Thoracic aorta (tissue), 2 donors: Measurements from ENCODE around the gene LUZP1. TPM values are rescaled to one million over a fixed set of nuclear protein-coding genes. Genes with fewer than 3 reads are reported as not detected.

Source experiments
- ATAC-seq: fragments of 150-250 bp; one replicate; pipeline ENCODE4 v1.8.0; 2017; ENCODE audit warnings: low read depth; ENCODE audit not compliant: insufficient number of reproducible peaks, low FRiP score
- DNase-seq: peaks from one replicate; pipeline ENCODE4 v3.0.0-alpha.2; 2020; ENCODE audit warnings: low spot score
- H3K27ac ChIP-seq, 2 donors: fragments of 200-600 bp; sonication (generic); 1 replicate in 1 of 2; 2 replicates in 1 of 2; pipeline ENCODE4 v1.5.1; 2016; ENCODE audit warnings: mild to moderate bottlenecking in 2 of 2, moderate library complexity in 2 of 2
- H3K27me3 ChIP-seq: fragments of 200-600 bp; sonication (generic); replicated peaks from 2 replicates; pipeline ENCODE4 v1.6.0; 2016; ENCODE audit warnings: mild to moderate bottlenecking; ENCODE audit not compliant: insufficient read depth
- H3K36me3 ChIP-seq: fragments of 200-600 bp; sonication (generic); one replicate; pipeline ENCODE4 v1.5.1; 2016
- H3K4me1 ChIP-seq, 2 donors: fragments of 200-600 bp; sonication (generic); 1 replicate in 1 of 2; 2 replicates in 1 of 2; pipeline versions ENCODE4 v1.5.1 to v1.6.0; 2016; ENCODE audit warnings: low read depth in 2 of 2, mild to moderate bottlenecking in 1 of 2; ENCODE audit not compliant: control insufficient read depth in 1 of 2
- H3K4me3 ChIP-seq: fragments of 200-600 bp; sonication (generic); 2 replicates; pipeline ENCODE4 v1.5.1; 2016; ENCODE audit warnings: mild to moderate bottlenecking
- H3K9me3 ChIP-seq: fragments of 200-600 bp; sonication (generic); 2 replicates; pipeline ENCODE4 v1.5.1; 2016
- total RNA-seq, 2 donors: library from RNA; depleted of rRNA; stranded (reverse); fragments of >200 nt; gene quantifications; one replicate each; pipeline versions ENCODE4 v1.1.0 to v1.2.3, GENCODE V29; 2016
- TF ChIP-seq, protein P1 (sequence below): fragments of 200-600 bp; sonication (generic); IDR thresholded peaks from one replicate; pipeline ENCODE4 v1.5.1; 2019; ENCODE audit warnings: antibody characterized with exemption

LUZP1 gene
- total RNA-seq, 2 donors from 2014 or later: 17.9 to 38.4 TPM

DNA sequence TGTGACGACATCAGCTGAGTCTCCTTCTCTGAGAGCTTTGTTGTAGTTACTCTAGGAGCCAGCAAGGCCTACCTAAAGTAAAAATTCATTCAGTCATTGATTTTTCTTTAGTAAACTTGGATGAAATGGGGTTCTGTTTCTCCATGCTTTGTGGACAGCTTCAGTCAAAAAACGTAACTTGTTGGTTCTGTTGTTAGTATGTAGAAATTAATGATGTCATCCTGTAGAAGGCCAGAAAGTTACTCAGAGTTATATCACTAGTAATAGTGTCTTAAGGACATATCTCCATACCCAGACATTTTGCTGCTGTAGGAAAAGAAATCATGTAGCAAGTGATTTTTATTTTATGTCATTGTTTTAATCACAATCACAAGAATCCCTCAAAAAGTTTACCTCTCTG, 106.4 kb downstream of the LUZP1 start:
- ATAC-seq (no peak), DNase-seq (no peak)
- Histone ChIP-seq H3K9me3 (no peaks in the 10 kb centered on the region), H3K4me3 (no peak overlapping the region), H3K4me1 (no peaks in the 10 kb centered on the region), H3K27me3 (no peaks in the 10 kb centered on the region), H3K27ac (no peak overlapping the region), H3K36me3 (peaks cover 19% of the 10 kb centered on the region)
- TF ChIP-seq, protein P1, sequence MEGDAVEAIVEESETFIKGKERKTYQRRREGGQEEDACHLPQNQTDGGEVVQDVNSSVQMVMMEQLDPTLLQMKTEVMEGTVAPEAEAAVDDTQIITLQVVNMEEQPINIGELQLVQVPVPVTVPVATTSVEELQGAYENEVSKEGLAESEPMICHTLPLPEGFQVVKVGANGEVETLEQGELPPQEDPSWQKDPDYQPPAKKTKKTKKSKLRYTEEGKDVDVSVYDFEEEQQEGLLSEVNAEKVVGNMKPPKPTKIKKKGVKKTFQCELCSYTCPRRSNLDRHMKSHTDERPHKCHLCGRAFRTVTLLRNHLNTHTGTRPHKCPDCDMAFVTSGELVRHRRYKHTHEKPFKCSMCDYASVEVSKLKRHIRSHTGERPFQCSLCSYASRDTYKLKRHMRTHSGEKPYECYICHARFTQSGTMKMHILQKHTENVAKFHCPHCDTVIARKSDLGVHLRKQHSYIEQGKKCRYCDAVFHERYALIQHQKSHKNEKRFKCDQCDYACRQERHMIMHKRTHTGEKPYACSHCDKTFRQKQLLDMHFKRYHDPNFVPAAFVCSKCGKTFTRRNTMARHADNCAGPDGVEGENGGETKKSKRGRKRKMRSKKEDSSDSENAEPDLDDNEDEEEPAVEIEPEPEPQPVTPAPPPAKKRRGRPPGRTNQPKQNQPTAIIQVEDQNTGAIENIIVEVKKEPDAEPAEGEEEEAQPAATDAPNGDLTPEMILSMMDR: no peak

DNA sequence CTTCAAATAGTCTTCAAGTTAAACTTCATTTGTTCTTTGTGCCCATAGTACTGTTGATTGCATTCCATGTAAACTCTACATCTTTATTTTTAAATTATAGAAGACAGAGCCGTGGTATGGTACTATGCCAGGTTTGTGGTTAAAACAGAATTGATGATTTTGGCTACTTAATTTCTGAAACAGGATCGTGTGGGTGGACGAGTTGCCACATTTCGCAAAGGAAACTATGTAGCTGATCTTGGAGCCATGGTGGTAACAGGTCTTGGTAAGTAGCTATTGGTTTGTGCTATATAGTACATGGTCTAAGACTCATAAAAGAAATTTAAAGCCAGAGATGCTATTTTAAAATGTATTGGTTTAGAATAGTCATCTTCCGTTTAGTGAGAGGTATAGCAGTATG, 111.4 kb downstream of the LUZP1 start:
- Histone ChIP-seq H3K4me1 (no peaks in the 10 kb centered on the region), H3K36me3 (peaks cover 19% of the 10 kb centered on the region), H3K27me3 (no peaks in the 10 kb centered on the region), H3K4me3 (no peak overlapping the region), H3K27ac (no peak overlapping the region), H3K9me3 (no peaks in the 10 kb centered on the region)
- TF ChIP-seq, protein P1: no peak
- ATAC-seq (no peak), DNase-seq (no peak)

DNA sequence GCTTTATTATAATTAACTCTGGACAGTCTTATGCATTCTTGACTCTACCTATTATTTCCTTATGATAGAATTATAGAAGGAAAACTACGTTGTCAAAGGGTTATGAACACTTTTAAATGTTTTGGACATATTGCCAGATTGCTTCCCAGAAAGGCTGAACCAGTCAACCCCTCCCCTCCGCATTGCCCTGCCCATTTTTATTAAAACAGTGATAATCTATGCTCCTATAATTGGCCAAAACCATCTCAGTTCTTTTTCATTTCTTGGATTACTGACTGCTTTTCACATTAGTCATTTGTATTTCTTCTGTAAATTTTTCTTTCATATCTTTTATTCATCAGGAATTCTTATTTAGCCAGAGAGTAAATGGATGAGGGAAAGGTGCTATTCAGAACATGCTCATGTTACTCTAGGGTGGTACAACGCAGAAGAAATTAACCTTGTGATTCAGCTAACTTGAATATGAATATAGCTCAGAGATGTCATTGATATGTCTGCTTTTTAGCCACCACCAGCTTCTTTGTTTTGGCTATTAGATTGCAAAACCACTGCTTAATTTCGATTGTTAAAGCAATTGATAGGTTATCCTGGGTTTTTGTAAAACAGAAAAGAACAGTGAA, 117.3 kb downstream of the LUZP1 start:
- TF ChIP-seq, protein P1: no peak
- ATAC-seq (no peak), DNase-seq (no peak)

DNA sequence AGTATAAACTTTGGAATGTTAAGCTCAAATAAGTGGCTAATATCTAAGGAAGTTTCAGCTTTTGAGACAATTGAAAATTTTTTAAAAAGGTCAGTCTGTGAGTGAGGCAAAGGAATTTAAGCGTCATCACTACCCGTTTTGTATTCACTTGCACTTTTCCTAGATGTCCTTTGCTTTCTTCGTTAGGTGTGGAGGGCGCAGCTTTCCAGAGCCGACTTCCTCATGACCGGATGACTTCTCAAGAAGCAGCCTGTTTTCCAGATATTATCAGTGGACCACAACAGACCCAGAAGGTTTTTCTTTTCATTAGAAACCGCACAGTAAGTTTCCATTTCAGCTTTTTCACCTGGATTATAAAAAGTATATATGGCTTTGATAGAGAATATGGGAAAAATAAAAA, 118.5 kb downstream of the LUZP1 start:
- H3K9me3 ChIP-seq: no peaks in the 10 kb centered on the region
- ATAC-seq: no peak
- TF ChIP-seq, protein P1: no peak

More for the DNA sequence above, 117.3 kb downstream of the LUZP1 start:
- H3K4me3 ChIP-seq: no peak overlapping the region
- H3K9me3 ChIP-seq: no peaks in the 10 kb centered on the region
- H3K36me3 ChIP-seq: no peaks in the 10 kb centered on the region
- no peak overlapping the region for H3K27ac ChIP-seq
- H3K27me3 ChIP-seq: no peaks in the 10 kb centered on the region
- H3K4me1 ChIP-seq: no peaks in the 10 kb centered on the region

DNA sequence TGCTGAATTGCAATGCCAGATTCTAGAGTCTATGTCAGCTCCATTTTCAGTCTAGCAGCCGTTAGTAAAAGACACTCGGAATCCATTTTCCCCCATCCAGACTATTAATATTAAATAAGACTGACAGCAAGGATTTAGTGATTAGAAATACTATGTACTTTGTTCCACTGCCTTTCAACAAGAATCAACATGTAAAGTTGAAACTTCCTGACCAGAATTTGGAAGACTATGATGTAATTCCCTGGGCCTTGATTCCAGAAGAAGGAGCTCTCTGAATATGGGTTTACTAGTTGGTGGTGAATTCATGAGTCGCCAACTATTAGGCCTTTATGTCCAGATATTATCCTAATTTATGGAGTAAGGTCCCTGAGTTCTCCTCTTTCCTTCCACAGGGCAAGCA, 124.6 kb downstream of the LUZP1 start:
- Histone ChIP-seq H3K27me3 (no peaks in the 10 kb centered on the region), H3K4me3 (no peak overlapping the region), H3K4me1 (peaks cover 0 to 8% of the 10 kb centered on the region in 2 donors), H3K36me3 (no peaks in the 10 kb centered on the region), H3K27ac (no peak overlapping the region), H3K9me3 (no peaks in the 10 kb centered on the region)
- TF ChIP-seq, protein P1: no peak
- DNase-seq: no peak
- no peak for ATAC-seq

More for the DNA sequence above, 118.5 kb downstream of the LUZP1 start:
- no peak for DNase-seq
- H3K4me3 ChIP-seq: no peak overlapping the region
- no peak overlapping the region for H3K27ac ChIP-seq
- no peaks in the 10 kb centered on the region for H3K36me3 ChIP-seq
- H3K4me1 ChIP-seq: no peaks in the 10 kb centered on the region
- H3K27me3 ChIP-seq: no peaks in the 10 kb centered on the region
